Stimulated activated CD4-positive, alpha-beta T cell treated with anti-CD3 and anti-CD28 coated beads, Interleukin-15, amount 100 ng/mL, for 24 hours (primary cell): Measurements from ENCODE around the gene TMEM44.

Experiments used
- DNase-seq: peaks from one replicate; pipeline ENCODE4 v3.0.0-alpha.2; 2020

TMEM44 gene

GRCh38 chr3:194633349-194634004 lies at the start of gene TMEM44:
Gene TMEM44 (minus strand): TSS chr3:194633419. CDS start chr3:194633215, 204 bp downstream.
- peak; percentile 77 for DNase-seq

- DNase-seq: peak; percentile 79
These were observed 49.6 kb upstream of the TMEM44 start for GRCh38 chr3:194682694-194683310.

DNA sequence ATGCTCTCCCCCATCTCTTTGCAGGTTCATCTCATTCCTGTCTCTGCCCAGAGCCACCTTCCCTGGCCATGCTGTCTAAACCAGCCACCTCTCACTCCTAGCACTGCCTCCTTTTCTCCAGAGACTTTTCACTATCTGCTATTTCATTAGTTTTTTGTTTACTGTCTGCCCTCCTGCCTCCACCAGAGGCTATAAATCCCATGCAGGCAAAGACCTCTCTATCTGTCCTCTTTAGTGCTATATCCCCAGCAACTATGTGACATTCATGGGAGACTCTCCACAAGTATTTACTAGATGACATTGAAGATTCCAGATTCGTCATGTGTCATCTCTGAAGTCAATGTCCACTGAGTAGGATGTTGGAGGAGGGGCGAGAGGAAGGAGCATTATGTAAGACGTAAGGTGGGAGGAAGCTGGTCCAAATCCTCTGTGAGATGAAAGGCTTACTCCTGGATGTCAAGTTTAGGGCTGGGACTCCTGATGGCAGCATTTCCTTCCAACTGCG lies 49.0 kb upstream of the TMEM44 start:
- DNase-seq: no peak

DNA sequence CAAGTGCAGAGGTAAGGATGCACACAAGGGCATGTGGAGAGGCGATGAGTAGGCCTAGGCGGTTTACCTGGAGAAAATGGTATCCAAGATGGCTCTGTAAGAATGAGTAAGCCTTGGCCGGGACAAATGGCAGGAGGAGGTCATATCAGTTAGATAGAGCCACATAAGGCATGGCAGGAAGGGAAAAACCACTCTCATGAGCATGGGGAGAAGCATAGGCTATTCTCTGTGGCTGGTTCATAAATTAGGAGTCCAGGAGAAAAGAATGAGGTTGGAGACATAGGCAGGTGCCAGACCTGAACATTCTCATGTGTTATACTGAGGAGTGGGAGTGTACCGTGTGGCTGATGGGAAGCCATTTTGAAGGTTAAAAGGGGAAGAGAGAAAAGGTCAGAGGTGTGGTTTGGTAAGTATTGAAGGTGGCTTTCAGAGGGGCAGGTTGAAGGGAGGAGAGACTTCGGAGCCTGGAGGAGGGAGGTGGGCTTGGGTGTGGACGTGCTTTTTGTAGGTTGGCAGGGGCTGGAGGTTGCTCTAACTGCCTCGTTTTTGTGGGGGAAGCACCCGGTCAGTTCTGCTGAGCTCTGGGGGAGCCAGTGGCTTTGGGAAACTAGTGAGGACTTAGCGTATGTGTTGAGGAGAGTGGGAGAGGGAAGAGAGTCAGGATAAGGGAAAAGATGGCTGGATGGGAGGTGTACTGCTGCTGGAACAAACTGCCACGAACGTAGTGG lies 47.8 kb upstream of the TMEM44 start:
- DNase-seq: no peak

- no peak for DNase-seq
These were observed 43.3 kb upstream of the TMEM44 start for GRCh38 chr3:194676471-194676870.

- DNase-seq: peak; percentile 35
These were observed 42.5 kb upstream of the TMEM44 start for GRCh38 chr3:194675680-194676079.

DNA sequence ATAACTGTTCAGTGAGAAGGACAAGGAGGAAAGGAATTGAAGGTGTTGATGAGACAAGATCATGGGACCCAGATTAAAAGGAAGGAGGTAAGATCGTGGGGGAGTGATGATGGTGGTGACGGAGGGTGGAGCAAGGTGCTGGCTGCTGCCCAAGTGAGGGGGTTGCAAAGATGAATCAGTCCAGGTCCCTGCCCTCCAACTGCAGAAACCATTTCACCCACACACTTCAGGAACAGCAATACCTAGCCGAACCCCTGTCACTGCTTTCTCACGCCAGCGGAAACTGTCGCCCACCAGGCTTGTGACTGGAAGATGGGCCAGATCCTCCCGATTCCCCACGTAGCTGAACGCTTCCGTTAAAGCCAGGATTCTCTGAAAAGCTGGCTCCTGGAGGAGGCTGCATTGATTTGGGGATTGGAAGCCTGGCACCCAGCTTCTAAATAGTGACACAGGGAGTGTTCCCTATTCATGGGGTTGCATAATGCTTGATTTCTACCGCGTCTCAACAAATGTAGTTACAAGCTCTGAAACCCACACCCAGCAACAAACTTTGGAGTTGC lies 41.9 kb upstream of the TMEM44 start:
- peak; percentile 86 for DNase-seq

DNA sequence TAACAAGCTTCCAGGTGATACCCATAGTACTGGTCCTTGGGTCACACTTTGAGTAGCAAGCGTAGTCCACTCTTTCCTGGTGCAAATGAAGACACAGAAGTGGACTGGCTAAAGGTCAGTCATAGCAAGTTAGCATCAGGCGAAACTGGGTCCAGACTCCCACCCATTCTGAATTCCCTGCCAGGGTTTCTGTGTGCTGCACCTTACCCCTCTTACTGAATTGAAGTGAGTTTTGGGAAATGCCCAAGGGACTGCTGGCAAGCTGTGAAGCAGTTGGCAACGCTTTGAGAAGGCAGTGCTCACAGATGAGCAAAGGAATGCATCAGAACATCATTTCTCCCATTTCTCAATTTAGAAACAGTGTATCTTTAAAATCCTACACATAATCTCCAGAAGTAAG lies 40.5 kb upstream of the TMEM44 start:
- DNase-seq: no peak

GRCh38 chr3:194672876-194673275 lies 39.7 kb upstream of the TMEM44 start:
- no peak for DNase-seq

DNA sequence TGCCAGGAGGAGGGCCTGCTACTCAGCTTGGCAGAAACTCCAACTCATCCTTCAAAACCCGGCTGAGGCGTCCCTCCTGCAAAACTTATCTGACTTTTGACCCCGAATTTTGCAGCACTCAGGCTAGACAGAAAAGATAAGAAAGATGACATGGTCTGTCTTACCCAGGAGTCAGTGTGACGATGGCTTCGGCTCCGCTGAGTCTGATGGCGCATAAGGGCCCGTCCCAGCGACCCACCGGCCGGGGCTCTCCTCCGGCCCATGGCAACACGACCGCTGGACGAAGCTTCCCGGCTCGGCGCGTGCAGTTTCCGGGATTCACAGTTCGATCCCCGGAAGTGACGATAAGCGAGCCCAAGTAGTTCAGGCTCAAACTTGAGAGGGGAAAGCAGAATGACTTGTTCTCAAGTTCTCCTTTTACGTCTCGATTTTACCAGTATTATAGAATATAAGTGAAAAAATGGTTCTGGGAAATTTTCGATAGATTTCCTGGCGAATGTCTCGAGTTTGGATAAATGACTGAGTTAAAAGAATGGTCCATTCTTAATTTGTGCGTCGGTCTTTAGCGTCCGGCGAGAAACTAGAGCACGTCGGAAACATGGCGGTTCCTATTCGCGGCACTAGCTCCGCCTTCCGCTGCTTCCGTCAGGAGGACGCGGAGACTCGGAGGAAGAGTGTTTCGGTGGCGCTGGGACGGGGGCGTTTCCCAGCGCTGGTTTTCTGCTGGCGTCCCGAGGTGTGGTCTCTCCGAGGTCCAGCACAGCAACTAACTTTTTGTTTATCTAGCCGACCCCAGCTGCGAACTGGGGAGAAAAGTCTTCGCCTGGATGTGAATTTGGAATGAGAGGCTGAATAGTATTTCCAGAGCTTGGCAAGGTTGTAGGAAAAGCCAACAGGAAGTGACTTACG lies 38.9 kb upstream of the TMEM44 start, which contains the start of gene LSG1:
Gene LSG1 (minus strand): TSS at position 292 of the 909 bp plus-strand sequence. CDS start 29 bp downstream, at position 263.
- DNase-seq: peak; percentile 93

- DNase-seq: peak; percentile 32
These were observed 38.3 kb upstream of the TMEM44 start for GRCh38 chr3:194671511-194671899.

DNA sequence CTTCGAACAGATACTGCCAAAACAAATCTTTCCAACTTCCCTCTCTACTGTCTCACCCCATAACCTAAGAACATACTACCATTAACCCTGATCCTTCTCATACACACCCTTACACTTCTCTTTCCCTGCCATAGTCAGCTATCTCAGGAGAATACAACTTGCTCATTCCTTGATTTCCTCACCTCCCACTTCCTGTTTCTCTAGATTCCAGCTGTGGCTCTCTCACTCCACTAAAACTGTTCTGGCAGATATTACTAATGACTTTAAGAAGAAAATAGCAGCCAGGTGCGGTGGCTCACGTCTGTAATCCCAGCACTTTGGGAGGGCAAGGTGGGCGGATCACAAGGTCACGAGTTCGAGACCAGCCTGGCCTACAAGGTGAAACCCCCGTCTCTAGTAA lies 34.1 kb upstream of the TMEM44 start:
- DNase-seq: no peak

- no peak for DNase-seq
These were observed 31.6 kb upstream of the TMEM44 start for GRCh38 chr3:194664857-194665256.

DNA sequence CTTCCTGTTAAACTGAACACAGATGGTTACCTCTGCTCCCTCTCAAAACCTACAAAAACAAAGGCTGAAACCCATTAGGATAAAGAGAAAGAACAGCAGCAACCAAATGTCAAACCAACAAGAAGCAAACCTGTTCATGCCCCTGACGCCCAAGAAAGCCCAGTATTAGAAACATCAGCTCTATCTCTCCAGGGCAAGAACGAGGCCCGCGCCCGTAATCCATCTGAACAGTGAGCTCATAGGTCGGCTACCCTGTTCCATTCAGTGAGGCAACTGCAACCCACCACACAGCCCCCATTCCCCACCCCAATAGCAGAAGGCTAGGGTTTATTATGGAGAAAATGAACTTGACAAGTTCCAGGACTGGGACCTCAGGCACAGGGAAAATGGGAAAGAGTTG lies 28.7 kb upstream of the TMEM44 start:
- no peak for DNase-seq

- DNase-seq: no peak
These were observed 28.2 kb upstream of the TMEM44 start for GRCh38 chr3:194661374-194661773.

- DNase-seq: no peak
These were observed 26.6 kb upstream of the TMEM44 start for GRCh38 chr3:194659778-194660177.

DNA sequence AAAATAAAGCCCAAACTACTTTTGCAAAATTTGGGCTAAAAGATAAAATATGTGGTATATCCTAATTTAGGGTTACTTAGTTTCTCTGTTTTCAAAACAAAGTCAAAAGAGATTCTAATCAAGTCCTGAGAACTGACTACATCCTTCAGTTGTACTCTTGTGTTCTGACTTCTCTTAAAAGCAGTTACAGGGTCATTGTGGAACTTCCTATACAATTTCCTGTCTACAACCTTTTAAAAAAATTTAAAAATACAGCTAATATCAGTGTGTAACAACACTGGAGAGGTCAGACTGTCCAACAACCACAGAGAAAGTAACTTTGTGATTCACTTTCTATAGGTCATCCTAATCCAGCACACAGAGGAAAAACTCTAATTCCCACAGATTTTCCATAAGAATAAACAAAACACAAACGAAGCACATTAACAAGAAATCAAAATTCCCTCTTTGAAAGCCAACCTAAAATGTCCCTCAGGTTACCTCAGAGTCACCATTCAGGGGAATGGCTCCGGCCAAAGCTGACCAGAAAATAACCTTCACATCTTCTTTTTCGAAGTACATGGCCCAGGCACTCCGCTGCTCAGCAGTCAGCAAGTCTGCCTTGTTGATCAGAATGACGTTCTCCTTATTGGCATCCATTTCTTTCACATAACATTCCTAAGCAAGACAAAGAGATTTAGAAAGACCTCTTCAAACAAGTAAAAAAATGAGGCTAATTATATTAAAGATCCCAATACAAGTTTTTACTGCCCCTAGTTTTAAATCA lies 25.4 kb upstream of the TMEM44 start:
- no peak for DNase-seq

GRCh38 chr3:194657439-194657838 lies 24.2 kb upstream of the TMEM44 start:
- no peak for DNase-seq

- no peak for DNase-seq
These were observed 21.2 kb upstream of the TMEM44 start for GRCh38 chr3:194654443-194654842.

GRCh38 chr3:194647747-194648146 lies 14.5 kb upstream of the TMEM44 start:
- no peak for DNase-seq

DNA sequence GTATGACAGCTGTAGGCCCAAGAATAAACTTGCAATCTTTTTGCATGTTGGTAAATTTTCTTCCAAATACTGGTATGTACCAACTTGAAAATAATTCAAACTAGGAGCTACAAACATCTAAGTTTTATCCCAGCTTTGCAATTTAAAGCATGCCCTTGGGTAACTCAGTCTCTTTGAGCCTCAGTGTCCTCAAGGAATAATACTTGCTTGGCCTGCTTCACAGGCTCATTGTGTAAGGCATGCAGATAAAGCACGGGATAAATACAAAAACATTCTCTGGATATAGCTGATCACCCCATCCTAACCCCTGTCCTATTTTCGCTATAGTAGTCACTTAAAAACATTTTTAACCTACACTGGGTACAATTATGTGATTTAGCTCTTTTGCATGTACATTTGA lies 9.6 kb upstream of the TMEM44 start:
- DNase-seq: no peak

GRCh38 chr3:194640829-194641228 lies 7.6 kb upstream of the TMEM44 start:
- DNase-seq: peak; percentile 50
